GM12801 (cell line): ENCODE results near the gene ENO2.

Source experiments
- CTCF ChIP-seq: IDR thresholded peaks from one replicate; pipeline ENCODE4 v1.5.1; 2011; ENCODE audit warnings: control low read depth; ENCODE audit not compliant: insufficient read length; ENCODE audit errors: extremely low read depth

ENO2 gene

GRCh38 chr12:6887460-6887859 is 26.9 kb upstream of the ENO2 start:
- TF ChIP-seq CTCF: no peak

- TF ChIP-seq CTCF: no peak
Measured at GRCh38 chr12:6888360-6888759, 26.0 kb upstream of the ENO2 start.

- no peak for TF ChIP-seq CTCF
Measured at GRCh38 chr12:6890789-6891645, 23.4 kb upstream of the ENO2 start.

GRCh38 chr12:6891646-6892001 is 22.8 kb upstream of the ENO2 start:
- no peak for TF ChIP-seq CTCF

GRCh38 chr12:6894321-6894720 is 20.1 kb upstream of the ENO2 start:
- TF ChIP-seq CTCF: no peak

GRCh38 chr12:6896846-6897435 is 17.4 kb upstream of the ENO2 start:
- no peak for TF ChIP-seq CTCF

- no peak for TF ChIP-seq CTCF
Measured at GRCh38 chr12:6899427-6899826, 15.0 kb upstream of the ENO2 start.
